ENCODE results near the gene PLCB4.

PLCB4 gene

DNA sequence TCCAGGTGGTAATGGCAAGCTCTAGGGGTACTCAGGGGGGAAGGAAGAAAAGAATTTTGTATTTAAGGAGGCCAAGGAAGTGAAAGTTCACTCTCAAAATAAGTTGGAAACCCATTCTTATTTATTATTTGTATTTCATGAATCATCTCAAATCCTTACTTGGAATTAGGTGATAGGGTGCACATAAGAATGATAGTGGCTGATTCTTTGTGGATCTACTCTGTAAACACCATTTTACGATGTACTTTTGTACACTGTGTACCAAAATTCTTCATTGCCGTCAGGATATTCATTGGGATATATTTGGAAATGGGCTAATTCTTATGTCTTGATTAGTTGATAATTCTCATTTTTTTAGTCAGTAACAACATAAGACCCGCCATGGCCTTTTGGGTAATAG is 266.0 kb downstream of the PLCB4 start:
- DNase-seq = no peak

DNA sequence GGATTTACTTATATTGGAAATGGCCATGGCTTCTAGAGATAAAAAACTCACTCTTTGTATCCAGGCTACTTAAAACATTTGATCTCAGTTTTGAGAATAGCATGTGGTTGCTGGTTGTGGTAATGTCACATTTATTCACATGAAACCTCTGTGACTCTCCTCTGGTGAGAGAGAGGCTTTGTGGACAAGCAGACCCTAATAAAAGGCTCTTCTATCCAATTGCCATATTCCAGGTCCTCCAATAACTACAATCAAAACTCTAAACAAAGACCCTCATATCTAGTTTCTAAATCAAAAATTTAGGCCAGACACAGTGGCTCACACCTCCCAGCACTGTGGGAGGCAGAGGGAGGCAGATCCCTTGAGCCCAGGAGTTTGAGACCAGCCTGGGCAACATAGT is 269.2 kb downstream of the PLCB4 start:
- DNase-seq = no peak

DNA sequence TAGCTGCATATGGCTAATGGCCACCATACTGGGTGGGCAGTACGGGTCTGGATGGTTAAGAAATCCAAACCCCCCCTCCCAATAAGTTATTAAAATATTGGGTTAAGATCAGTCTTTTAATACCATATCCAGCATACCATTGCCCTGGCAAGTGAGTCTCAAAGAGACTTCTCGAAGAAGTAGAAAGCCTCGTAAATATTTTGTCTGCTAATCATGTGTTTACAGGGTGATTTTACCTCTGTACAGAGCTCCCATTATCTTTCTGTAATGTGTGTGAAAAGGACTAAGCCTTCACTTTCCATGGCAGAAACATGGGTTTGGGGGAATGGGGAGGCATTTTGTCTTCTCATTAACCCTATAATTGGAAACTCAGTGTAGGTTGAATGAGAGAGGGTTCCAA is 270.8 kb downstream of the PLCB4 start:
- no peak for DNase-seq

DNA sequence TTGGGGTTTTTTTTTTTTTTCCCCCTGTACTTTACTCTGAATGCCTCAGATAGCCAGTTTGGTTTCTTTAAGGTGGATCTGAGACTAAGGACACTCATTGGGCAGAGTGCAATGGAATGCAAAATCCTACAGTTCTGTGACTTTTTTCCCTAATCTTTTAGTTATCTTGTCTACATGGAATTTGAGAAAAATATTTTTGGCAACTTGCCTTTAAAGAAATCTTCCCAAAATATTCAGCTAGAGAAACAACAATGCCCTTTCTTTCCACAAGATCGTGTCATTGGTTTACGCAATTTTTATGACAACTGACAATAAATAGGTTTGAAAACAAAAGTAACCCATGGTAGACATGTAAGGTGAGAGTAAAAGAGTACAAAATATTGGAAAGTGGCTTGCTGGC is 273.8 kb downstream of the PLCB4 start:
- DNase-seq = no peak

DNA sequence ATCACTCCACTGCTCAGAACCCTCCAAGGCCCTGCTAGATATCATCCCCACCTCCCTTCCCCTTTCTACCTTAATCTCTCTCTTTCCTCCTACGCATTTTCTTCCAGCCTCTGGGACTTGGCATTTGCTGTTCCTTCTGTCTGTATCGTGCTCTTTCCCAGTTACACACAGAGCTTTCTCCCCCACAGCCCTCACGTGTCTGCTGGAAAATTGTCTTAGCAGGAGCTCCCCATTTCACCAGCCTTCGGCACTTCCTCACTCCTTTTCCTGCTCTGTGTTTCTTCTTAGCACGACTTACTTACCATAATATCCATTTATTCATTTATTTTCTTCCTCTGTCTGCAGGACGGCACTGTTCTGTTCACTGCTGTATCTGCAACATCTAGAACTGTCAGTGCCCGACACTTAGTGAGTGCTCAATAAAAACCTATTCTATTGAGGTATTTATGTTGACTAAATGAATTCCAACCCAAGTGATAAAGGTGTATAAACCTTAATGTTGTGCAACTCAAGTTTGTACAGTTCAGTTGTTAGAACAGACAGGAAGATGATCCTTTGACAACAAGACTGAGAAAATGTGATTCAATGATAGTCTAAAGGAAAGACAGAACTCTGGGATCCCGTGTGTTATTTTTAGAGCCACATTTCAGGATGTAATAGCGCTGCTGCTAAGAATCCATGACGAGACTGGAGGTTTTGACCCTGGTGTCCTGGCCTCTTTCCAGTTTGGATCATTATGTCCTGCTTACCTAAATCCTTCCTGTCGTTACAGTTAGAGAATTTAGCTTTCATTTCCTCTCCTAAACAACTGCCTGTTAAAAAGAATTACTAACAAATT is 275.4 kb downstream of the PLCB4 start:
- no peak for DNase-seq

DNA sequence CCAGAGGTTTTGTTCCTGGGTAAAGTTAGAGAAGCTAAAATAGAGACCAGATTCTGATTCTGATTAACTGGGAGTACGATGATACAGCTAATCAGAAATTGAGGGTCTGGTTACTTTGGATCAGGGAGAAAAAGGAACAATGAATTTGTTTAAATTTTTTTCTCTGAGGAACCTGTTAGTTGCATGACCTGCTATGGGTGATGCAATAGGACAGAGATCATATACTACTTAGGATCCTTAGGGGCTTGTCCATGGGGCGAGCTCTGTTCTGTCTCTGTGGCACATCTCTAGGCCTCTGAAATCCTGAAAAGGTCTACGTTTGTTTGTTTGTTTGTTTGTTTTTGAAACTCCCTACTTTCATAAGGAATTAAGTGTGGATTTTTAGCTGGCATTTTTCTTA is 279.4 kb downstream of the PLCB4 start:
- no peak for DNase-seq

DNA sequence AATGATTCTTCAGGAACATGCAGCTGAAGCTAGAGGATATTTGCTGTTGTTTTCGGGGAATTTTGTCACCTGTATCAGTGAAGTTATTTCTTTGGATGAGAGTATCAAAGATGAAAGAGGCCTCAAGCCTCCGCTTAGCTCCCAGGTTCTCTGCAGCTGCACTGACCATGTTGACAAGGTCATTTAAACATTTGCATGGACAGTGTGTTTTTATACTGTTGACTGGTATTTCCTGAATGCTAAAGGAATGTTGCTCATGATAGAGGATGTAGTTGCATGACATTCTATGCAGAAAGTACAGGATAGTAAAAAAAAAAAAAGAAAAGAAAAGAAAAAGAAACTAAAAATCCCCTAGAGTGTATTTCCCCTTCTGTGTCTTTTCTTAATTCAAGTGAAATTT is 279.9 kb downstream of the PLCB4 start:
- DNase-seq = no peak

DNA sequence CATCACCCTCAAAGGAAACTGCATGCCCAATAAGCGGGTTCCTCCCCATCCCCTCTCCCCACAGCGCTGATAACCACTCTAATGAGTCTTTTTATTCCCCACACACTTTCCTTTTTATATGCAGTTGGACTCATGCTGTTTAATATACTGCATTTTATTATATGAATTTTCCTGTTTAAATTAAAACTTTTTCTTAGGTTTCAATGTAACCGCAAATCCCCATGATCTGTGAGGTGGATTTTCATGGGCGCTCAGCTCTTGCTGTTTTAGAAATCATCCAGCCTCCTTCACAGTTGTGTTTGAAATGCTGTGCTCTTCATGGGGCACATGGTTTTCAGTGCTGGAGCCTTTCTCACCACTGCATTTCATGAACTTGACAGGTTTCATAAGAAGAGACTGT is 280.4 kb downstream of the PLCB4 start:
- DNase-seq = no peak

DNA sequence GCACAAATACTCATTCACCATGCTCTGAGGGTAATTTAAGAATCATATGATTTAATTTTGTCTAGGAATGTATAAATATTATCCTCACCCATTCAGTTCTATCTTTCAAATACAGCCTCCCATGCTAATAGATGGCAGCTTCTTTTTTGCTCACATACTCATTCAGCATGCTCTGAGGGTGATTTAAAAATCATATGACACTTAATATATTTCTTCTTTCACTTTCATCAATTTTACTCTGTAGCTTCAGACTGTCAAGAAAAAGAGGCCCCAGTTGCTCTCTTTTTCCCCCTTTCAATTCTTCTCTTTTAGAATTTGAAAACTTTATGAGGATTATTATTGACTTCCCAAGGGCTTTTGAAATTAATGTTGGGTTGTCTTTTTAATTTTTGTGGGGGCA is 283.9 kb downstream of the PLCB4 start:
- no peak for DNase-seq

DNA sequence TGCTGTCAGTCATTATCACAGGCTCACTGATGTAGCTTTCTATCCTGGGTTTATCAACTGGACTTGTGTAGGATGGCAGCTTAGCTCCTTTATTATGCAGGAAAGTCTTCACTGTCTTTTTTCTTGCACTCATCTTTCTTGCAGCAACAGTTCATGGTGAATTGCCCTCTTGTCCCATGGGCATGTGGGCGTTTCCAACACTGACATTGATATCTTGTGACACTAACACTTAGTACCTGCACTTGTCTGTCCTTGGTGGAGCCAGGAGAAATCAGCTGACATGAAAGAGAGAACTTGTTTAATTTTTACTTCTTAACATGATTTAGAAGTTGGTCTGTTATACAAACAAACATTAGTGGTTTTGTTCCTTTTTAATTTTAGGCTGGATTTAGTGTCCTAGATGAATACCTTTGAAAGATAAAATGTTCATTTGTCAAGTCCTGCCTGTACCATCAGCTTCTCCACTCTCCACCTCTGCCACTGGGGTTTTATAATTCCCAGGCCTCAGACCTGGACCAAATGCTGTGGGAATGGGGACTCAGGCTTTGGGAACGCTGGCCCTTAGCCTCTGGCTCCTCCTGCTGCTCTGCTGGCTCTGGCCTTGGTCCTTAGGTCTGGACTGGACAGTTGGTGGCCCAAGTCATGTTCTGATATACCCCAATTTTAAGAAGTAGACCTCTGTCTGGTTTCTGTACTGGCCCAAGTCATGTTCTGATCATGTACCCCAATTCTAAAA is 284.5 kb downstream of the PLCB4 start:
- no peak for DNase-seq

DNA sequence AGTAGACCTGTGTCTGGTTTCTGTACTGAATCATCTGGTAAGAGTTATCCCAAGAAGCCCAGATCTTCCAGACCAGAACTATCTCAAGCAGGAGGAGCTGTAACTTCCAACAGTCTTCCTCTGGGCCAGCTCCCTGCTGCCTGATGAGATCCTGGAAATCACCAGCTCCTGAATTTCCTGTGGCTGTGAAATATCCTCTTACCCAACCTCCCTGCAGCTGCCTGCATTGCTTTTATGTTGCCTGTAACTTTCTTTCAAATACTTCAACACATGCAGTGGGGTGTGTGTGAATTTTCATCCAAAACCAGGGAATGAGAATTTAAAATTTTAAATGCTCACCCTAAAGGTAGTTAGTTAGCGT is 285.0 kb downstream of the PLCB4 start:
- no peak for DNase-seq

DNA sequence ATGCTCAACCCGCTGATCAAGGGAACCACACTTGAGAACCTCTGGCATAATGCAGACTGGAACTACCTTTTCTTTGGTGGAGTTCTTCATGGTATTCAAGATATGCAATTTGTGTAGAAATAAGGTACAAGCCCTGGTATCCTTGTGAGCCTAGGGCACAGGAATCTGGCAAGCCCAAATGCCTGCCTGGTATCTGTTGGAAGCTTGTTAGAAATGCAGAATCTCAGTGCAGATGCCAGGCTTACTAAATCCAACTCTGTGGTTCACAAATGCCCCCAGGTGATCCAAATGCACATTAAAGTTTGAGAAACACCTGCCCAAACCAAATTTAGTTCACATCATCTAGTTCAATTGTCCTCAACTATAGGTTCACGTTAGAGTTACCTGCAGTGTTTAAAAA is 285.7 kb downstream of the PLCB4 start:
- DNase-seq = no peak

DNA sequence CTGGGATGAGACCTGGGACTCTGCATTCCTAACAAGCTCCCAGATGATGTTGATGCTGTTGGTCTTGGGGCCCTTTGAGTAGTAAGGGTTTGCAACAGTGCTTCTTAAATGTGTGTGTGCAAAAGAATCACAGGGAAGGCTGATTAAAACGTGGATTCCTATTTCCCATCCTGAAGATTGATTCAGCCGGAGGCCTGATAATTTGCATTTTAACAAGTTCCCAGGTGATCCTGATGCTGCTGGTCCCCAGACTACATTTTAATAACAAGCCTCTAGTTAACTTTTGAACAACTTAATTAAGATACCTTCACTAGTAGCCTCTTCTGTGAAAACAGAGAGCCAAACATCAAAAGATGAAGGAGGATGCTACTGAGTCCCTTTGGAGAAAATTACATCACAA is 289.1 kb downstream of the PLCB4 start:
- DNase-seq = no peak

DNA sequence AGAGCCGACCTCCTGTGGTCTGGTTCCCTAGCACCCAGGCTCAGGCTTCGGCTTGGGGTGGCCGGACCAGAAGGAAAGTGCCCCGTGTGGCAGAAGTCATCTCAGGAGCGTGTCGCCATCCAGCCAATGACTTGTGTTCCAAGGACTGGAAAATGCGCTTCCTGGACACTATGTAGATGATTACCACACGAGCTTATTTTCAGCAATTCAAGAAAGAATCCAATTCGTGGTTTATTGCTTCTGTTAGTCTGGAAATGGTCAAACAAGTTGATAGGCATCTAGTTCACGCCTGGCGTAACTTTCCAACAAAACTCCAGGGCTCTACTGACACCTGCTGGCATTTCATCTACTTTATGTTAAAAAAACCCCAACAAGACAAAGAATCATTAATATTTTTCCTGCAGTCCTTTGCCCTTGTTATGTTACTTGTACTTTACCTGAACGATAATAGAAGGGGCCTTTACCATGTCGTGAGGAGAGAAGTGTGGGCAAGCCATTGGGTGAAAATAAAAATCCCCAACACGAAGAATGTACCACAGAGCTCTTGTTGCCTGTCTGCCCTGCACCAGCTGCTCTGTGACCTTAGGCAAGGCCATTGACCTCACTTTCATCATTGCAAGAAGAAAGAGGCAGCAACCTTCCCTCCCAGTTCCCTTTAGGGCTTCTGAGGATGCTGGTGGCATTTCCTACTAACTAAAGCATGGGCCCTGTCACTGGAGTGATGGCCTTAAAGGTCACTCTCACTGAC is 290.8 kb downstream of the PLCB4 start:
- DNase-seq = no peak

DNA sequence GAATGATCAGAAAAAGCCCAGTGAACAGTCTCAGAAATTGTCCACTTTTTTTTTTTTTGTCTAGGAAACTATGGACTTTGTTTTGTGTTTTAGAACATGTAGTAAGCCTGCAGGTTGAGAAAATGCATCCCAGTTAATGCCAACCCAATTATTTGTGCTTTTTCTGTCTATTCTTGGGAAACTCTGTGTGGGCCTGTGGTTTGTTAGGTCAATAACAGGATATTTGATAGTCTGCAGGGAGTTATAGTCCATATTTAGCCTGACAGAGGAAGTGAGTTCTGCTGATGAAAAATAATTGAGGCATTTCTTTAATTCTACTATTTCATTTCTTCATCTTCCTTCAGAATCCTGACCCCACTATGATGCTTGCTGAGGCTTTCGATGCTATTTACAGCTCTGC is 291.5 kb downstream of the PLCB4 start:
- DNase-seq = no peak

DNA sequence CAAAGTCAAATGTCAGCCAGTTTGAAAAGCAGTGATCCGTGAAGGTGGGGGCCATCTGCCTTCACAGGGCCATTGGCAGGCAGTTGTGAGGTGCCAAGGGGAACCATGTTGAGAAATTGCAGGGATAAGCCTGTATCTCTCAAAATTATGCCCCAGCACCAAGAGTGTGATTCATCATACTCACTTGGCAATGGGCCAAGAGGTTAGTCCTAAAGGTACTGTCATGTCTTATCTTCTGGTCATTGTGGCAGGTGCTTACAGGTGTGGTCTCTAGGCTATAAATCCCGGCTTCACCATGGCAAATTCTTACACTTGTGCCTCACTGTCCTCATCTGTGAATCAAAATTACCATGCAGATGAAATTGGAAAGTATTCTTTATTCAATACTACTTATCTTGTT is 294.8 kb downstream of the PLCB4 start:
- DNase-seq = no peak

DNA sequence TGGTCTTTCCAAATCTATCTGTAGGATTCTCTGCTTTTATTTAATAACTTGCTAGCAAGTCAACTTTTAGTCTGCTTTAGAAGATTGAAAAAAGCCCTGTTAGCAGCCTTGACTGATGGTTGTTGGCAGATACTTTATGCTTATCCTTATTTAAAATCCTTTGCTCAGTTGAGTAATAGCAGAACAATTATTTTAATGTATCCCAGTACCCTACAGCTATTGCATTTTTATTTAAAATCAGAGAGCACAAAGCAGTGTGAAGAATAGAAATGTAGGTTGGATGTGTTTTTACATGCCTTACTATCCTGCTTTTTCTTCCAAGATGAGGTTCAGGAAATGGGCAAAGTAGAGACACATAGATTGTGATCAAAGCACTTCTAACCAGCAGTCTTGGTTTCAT is 298.4 kb downstream of the PLCB4 start:
- DNase-seq = no peak

DNA sequence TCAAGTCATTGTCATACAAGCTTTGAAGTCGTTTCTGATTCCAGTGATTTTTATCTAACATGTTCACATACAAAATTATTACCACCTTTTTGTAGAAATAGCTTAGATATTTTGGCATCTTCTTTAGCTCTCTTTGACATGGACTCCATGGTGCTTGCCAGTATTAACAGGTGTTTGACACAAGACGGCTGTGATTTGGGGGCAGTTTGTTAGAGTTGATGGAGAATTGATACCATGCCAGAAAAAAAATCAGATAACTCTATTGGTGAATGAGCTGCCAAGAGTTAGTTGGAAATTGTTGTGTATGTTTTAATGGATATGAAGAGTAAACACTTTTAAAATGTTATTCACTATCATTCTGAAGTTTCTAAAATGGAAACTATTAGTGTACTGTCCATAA is 298.9 kb downstream of the PLCB4 start:
- DNase-seq = no peak

DNA sequence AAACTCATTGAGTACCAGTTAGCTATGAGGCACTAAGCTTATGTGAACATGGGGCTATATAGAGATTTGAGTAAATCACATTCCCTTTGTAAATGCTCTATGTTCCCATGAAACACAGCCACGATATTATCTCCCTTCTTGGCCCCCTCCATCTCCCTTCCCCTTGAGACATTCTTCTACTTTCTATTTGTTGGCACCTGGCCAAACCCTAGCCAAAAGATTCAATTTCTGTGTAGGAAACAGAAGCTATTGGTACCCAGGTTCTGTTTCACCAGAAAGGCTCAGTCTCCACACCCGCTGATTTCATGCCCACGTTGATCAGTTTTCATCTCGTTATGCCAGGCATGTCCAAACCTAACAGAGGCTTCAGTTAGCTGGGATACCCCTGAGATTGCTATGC is 300.0 kb downstream of the PLCB4 start:
- DNase-seq = no peak

DNA sequence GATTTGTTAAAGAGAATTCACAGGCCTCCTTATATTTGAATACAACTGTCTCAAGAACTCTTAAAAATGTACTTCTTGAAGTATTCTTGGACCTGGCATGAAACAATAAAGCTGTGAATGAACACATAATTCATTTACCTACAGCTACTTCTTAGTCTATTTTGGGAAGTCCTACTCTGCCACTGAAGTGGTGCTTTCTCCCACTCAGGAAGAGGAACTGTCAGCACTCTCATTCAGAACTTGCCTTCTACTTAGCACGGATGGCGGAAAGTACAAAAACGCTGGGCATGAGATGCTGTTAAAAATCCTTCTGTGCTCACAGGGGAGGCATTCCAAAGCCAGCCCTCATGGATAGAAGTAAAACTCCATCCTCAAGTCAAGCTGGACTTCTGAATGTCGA is 300.7 kb downstream of the PLCB4 start:
- no peak for DNase-seq

DNA sequence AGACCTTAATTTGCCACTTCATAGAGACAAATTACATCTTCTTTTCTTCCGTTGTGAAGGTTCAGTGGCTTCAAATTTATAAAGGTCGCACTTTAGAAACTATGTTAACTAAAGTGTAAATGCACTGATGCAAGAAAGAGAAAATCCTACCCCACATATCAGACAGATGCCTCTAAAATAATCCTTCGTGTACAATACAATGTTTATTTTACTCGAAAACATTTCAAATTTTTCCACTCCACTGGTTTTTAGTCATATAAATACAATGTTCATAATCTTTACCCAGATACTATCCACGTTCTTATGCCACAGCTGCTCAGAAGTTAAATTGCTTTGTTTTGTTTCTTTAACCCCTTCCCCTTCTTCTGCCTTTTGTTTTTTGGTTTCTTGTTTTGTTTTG is 305.2 kb downstream of the PLCB4 start:
- no peak for DNase-seq

DNA sequence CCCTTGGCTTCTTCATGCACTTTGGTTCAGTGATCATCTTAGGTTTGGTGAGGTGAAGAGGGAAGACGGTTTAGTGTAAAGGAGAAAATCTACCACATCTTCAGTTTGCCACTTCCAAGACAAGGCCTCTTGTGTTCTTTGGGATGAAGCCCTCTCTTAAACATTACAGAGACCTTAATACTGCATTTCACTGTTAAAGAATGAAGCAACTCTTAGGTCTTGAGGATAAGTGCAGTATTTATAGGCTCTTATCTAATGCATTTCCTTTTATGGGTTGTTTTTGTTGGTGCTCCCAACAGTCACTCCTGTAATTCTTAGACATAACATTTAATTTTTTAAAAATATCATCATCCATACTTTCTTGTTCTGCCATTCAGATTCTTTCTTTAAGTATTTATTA is 305.6 kb downstream of the PLCB4 start:
- DNase-seq = no peak

DNA sequence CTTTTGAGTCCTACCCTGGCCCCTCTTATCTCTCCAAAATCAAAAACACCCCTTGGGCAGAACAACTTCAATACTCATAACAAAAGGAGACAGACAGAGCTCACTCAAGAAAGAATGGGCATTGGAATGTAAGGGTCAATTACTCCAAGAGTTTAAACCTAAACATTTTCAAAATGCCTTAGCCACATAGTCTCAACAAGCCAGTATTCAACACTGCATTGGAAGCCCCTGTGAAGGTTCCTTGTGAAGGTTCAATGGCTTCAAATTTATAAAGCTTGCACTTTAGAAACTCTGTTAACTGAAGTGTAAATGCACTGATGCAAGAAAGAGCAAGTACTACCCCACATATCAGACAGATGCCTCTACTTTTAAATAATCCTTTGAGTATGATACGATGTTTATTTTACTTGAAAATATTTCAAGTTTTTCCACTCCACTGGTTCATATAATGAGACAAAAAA is 306.4 kb downstream of the PLCB4 start:
- DNase-seq = no peak

DNA sequence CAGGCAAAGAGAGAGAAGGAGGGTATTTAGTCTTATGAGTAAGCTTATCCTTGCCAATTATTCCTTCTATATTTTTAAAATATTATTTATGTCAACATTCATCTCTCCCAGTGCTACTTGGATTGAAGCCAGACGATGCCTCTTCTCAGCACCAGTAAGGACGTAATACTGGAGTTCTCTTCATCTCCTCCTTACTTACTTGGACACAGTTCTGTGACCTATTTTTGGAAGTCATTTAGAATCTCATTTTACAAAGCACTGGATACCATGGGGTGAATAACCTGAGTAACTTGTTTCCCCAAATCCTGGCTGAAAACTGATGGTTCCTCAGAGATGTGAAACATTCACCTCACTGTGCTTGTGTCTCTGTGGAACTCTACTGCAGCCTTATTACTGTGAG is 308.1 kb downstream of the PLCB4 start:
- no peak for DNase-seq

All from stimulated activated CD4-positive, alpha-beta T cell treated with anti-CD3 and anti-CD28 coated beads, Interleukin-12 subunit alpha, Interleukin-12 subunit beta, amount 100 ng/mL, for 4 hours (primary cell).